ENCODE data around the gene DDX25. TPM values are rescaled to one million over a fixed set of nuclear protein-coding genes. Genes with fewer than 3 reads are reported as not detected.

The DDX25 gene
- total and polyA plus RNA-seq, 2 of the 4 experiments (the other 2 are of a cell fraction): under 0.01 TPM; not detected in 1

DNA sequence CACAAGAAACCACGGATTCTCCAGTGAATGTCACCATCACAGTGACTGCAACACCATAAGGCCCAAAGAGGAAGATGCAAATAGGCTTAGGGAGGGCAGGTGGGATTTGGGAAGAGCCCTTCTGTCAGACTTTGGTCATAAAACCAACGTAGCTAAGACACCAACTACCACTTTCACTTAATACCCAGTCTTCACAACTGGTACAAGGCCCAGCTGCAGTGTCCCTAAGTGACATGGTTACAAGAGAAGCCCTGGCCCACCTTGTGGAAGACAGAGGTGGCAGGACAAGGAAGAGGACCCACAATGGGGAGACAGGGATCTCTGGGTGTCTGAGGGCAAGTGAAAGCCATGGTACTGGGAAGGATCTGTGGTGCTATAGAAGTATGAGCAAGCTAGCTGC is 51.5 kb downstream of the DDX25 start:
- Histone ChIP-seq H3K23ac (ENCODE audit: low read depth, low read length) (no peak overlapping the region), H4K5ac (ENCODE audit: low read depth, low read length) (no peak overlapping the region), H3K4me2 (ENCODE audit: low read depth, low read length) (no peak overlapping the region), H2BK5ac (ENCODE audit: low read depth, low read length, poor library complexity, severe bottlenecking) (no peak overlapping the region), H3K27me3 (ENCODE audit: control insufficient read depth, insufficient read depth, low read length) (peaks cover 4% of the 10 kb centered on the region), H3K9me3 (ENCODE audit: control insufficient read depth, insufficient read depth, low read length) (no peaks in the 10 kb centered on the region), H4K91ac (ENCODE audit: insufficient read depth, low read depth, low read length) (no peak overlapping the region), H3K27ac (ENCODE audit: insufficient read depth, low read length) (no peak overlapping the region), H3K18ac (ENCODE audit: low read depth, low read length) (no peak overlapping the region), H2BK120ac (ENCODE audit: low read depth, low read length) (no peak overlapping the region), H2BK15ac (ENCODE audit: low read depth, low read length) (no peak overlapping the region), H2AK5ac (ENCODE audit: low read depth, low read length) (no peak overlapping the region), H3K56ac (ENCODE audit: extremely low read depth, insufficient read depth, low read length) (no peak overlapping the region), H3K36me3 (ENCODE audit: control insufficient read depth, insufficient read depth, low read length) (no peaks in the 10 kb centered on the region), H4K8ac (ENCODE audit: low read depth in 2 of 2, low read length in 2 of 2) (no peak overlapping the region), H3K4me3 (ENCODE audit: insufficient read depth, low read depth, low read length) (no peak overlapping the region), H2BK20ac (ENCODE audit: low read depth, low read length) (no peak overlapping the region), H3K79me1 (ENCODE audit: low read depth in 1 of 2, low read length in 2 of 2) (no peaks in the 10 kb centered on the region), H2AFZ (replicated peaks; ENCODE audit: low read length, poor library complexity) (no peak overlapping the region), H2AK9ac (replicated peaks; ENCODE audit: low read depth, low read length, poor library complexity) (no peak overlapping the region), H3K9ac (ENCODE audit: low read depth, low read length) (no peak overlapping the region), H3K14ac (replicated peaks; ENCODE audit: low read depth, low read length) (no peak overlapping the region), H3K4ac (ENCODE audit: low read depth, low read length) (no peak overlapping the region), H3K4me1 (ENCODE audit: control insufficient read depth, insufficient read depth, low read length) (no peaks in the 10 kb centered on the region), H3K9me1 (ENCODE audit: insufficient read depth, low read length) (no peaks in the 10 kb centered on the region), H4K20me1 (ENCODE audit: insufficient read depth, low read length) (no peaks in the 10 kb centered on the region)
- TF ChIP-seq RFX5 (IDR thresholded peaks at IDR 0.05; ENCODE audit: low read depth, low read length) (no peak), NFE2L2 (IDR thresholded peaks at IDR 0.05; ENCODE audit: low read depth, low read length) (no peak), BHLHE40 (IDR thresholded peaks at IDR 0.05; ENCODE audit: low read depth, low read length) (no peak), FOS (IDR thresholded peaks at IDR 0.05; ENCODE audit: low read depth, low read length) (no peak), RCOR1 (IDR thresholded peaks at IDR 0.05; ENCODE audit: insufficient replicate concordance, low read length) (no peak), MAZ (IDR thresholded peaks at IDR 0.05; ENCODE audit: borderline replicate concordance, low read depth, low read length) (no peak), CHD1 (IDR thresholded peaks at IDR 0.05; ENCODE audit: low read depth, low read length) (no peak)
- TF ChIP-seq, protein P1, sequence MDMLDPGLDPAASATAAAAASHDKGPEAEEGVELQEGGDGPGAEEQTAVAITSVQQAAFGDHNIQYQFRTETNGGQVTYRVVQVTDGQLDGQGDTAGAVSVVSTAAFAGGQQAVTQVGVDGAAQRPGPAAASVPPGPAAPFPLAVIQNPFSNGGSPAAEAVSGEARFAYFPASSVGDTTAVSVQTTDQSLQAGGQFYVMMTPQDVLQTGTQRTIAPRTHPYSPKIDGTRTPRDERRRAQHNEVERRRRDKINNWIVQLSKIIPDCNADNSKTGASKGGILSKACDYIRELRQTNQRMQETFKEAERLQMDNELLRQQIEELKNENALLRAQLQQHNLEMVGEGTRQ (IDR thresholded peaks at IDR 0.05; ENCODE audit: low read depth, low read length): no peak
- in situ Hi-C loops (cut with MboI; ENCODE audit: low sequenced_read_pairs) (no loop called here), dilution Hi-C loops (cut with HindIII; ENCODE audit: low sequenced_read_pairs, unreplicated experiment) (no loop called here), intact Hi-C loops (cut with micrococcal nuclease) (no loop called here)
- BruUV-seq (replicated peaks): no TSS peak
- DNase-seq (no peak), ATAC-seq (ENCODE audit: low read depth) (no peak)
- CTCF ChIA-PET: interaction anchor here (0.5 kb wide), 1 partner anchor 16 kb away, joined by 4 read pairs; no protein-coding TSS in a partner anchor
- POLR2A ChIA-PET (ENCODE audit: unreplicated experiment): interaction anchor here (0.6 kb wide), 1 partner anchor 1909 kb away, joined by 3 read pairs; no protein-coding TSS in a partner anchor
- WGBS, 2 experiments (ENCODE audit: extremely low coverage in 2 of 2, insufficient read length in 1 of 2): no CpG with 5 or more reads among the region's 2 CpGs

Measured in IMR-90 (cell line).